Measurements from ENCODE around the gene HOXB4. TPM values are rescaled to one million over a fixed set of nuclear protein-coding genes. Genes with fewer than 3 reads are reported as not detected.

HOXB4 gene
- total and polyA plus RNA-seq, 10 of the 15 experiments (the other 5 are each of a cell fraction or from before 2014, with no cell fraction given), result 0.35 to 5.8 (median 3.0) TPM

GRCh38 chr17:48582750-48583069 lies 4.6 kb upstream of the HOXB4 start:
- ATAC-seq, result no peak
- 32% methylated on average over 7 of the region's 7 CpGs for WGBS (ENCODE audit: insufficient coverage, insufficient replicate concordance, low lambda C conversion rate, missing lambda C conversion rate)
- no peak overlapping the region for H3K27ac ChIP-seq (ENCODE audit: control insufficient read depth, insufficient read depth)

DNA sequence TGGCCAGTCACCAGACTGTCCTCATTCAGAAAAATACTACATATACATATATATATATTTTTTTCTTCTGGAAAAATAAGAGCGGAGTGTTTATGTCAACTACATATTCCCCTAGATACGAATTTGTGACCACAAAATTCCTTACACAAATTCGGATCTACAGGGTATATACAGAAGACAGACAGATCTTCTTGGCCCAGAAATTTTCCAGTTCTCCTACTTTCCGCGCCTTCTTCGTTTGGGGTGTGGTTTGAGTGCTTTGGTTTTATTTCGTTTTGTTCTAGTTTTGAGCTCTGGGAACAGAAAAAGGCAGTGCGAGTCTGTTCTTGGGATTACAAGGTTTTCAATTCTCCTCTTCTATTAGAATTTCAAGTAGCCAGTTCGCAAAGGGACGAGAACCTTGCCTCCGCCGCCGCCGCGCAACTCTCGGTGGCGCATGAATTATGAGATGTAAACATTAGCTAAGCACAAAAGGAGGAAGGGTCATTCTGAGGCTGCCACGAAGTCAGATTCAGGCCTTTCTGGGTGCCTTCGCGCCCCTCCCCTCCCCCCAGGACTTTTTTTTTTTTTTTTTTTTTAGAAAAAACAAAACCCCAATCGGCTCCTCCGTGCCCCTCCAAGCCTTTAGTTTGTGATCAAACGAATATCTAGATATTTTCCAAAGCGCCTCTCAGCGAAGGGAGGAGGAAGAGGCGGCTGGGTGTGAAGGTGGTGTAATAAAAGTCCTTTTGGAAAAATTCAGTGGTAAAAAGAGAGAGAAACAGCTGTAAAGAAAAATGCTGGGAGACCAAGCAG lies 1.8 kb upstream of the HOXB4 start:
- no peak for FAIRE-seq
- Histone ChIP-seq H3K79me2 (ENCODE audit: control insufficient read depth, insufficient read depth, low read length) (peaks cover 7% of the 10 kb centered on the region), H3K4me3 (peak overlapping the region; percentile 32; the same call in 1 of the 2 replicates), H3K9me3 (replicated peaks; ENCODE audit: control insufficient read depth, insufficient read depth, low read length) (no peaks in the 10 kb centered on the region), H3K36me3 (ENCODE audit: control insufficient read depth in 2 of 2, insufficient read depth in 2 of 2, low read length in 1 of 2) (no peaks in the 10 kb centered on the region), H2AFZ (ENCODE audit: control insufficient read depth, low read depth, low read length) (no peak overlapping the region), H3K4me2 (ENCODE audit: control insufficient read depth, insufficient read depth) (no peak overlapping the region), H3K4me1 (ENCODE audit: control insufficient read depth, insufficient read depth, low read length) (peaks cover 23% of the 10 kb centered on the region), H4K20me1 (ENCODE audit: control insufficient read depth, insufficient read depth) (no peaks in the 10 kb centered on the region), H3K27me3 (replicated peaks in 1 of 2; ENCODE audit: control insufficient read depth in 2 of 2, insufficient read depth in 2 of 2, low read length in 1 of 2) (no peaks in the 10 kb centered on the region), H3K27ac (ENCODE audit: control insufficient read depth, insufficient read depth) (no peak overlapping the region), H3K9ac (ENCODE audit: control insufficient read depth, insufficient read depth, low read length) (no peak overlapping the region)
- BruUV-seq (replicated peaks), result no TSS peak
- no peak for TF ChIP-seq MYB (IDR thresholded peaks at IDR 0.05; ENCODE audit: borderline replicate concordance, low read depth, low read length)
- no peak for TF ChIP-seq ZNF217 (IDR thresholded peaks at IDR 0.05)
- TF ChIP-seq, protein P1, sequence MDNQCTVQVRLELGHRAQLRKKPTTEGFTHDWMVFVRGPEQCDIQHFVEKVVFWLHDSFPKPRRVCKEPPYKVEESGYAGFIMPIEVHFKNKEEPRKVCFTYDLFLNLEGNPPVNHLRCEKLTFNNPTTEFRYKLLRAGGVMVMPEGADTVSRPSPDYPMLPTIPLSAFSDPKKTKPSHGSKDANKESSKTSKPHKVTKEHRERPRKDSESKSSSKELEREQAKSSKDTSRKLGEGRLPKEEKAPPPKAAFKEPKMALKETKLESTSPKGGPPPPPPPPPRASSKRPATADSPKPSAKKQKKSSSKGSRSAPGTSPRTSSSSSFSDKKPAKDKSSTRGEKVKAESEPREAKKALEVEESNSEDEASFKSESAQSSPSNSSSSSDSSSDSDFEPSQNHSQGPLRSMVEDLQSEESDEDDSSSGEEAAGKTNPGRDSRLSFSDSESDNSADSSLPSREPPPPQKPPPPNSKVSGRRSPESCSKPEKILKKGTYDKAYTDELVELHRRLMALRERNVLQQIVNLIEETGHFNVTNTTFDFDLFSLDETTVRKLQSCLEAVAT (IDR thresholded peaks at IDR 0.05), result peak; percentile 39; the same call in 1 of the 2 replicates
- peak; percentile 52; the same call in 1 of the 2 replicates for TF ChIP-seq ZNF384 (IDR thresholded peaks at IDR 0.05; ENCODE audit: borderline replicate concordance, low read depth, low read length)
- intact Hi-C loops (cut with micrococcal nuclease; ENCODE audit: unreplicated experiment) (no loop called here), in situ Hi-C loops (cut with MboI) (no loop called here)
- no peak for DNase-seq (ENCODE audit: low read depth, low spot score)
- ChIA-PET CTCF (interaction anchor here (0.8 to 1.3 kb wide), 2 partner anchors 87 to 318 kb away, joined by 3 read pairs; no protein-coding TSS in a partner anchor), SMC1A (ENCODE audit: uncharacterized antibody, unreplicated experiment) (interaction anchor here (0.6 to 1.1 kb wide), 4 partner anchors 69 to 635 kb away, joined by 3 to 8 read pairs (median 4); no protein-coding TSS in a partner anchor), POLR2A (interaction anchor here (0.6 to 0.7 kb wide), 3 partner anchors 98 to 485 kb away, joined by 3 to 5 read pairs (median 3); no protein-coding TSS in a partner anchor), RAD21 (ENCODE audit: unreplicated experiment) (interaction anchor here (0.6 to 1.2 kb wide), 2 partner anchors 83 to 243 kb away, joined by 3 read pairs; no protein-coding TSS in a partner anchor)
- no peak for ATAC-seq
- WGBS (ENCODE audit: insufficient coverage, insufficient replicate concordance, low lambda C conversion rate, missing lambda C conversion rate), result 64% methylated on average over 26 of the region's 26 CpGs

More at GRCh38 chr17:48582750-48583069, 4.6 kb upstream of the HOXB4 start:
- H3K4me1 ChIP-seq (ENCODE audit: control insufficient read depth, insufficient read depth, low read length), result peaks cover 10% of the 10 kb centered on the region
- FAIRE-seq, result no peak
- intact Hi-C loops (cut with micrococcal nuclease; ENCODE audit: unreplicated experiment), result no loop called here
- no peak for DNase-seq (ENCODE audit: low read depth, low spot score)
- ChIA-PET CTCF (interaction anchor here (0.5 to 2.4 kb wide), 11 partner anchors 36 to 564 kb away, joined by 3 to 9 read pairs (median 5); no protein-coding TSS in a partner anchor), RAD21 (ENCODE audit: unreplicated experiment) (interaction anchor here (0.6 to 2.2 kb wide), 13 partner anchors 16 to 467 kb away, joined by 3 to 7 read pairs (median 3); no protein-coding TSS in a partner anchor), POLR2A (interaction anchor here (0.6 to 1.8 kb wide), 3 partner anchors 10 to 456 kb away, joined by 3 to 6 read pairs (median 4); partner anchors contain the start of gene HOXB5), SMC1A (ENCODE audit: uncharacterized antibody, unreplicated experiment) (interaction anchor here (0.7 to 1.9 kb wide), 15 partner anchors 21 to 322 kb away, joined by 3 to 11 read pairs (median 4); no protein-coding TSS in a partner anchor)
- H2AFZ ChIP-seq (ENCODE audit: control insufficient read depth, low read depth, low read length), result no peak overlapping the region
- TF ChIP-seq PAX8 (IDR thresholded peaks at IDR 0.05), result no peak
- H4K20me1 ChIP-seq (ENCODE audit: control insufficient read depth, insufficient read depth), result no peaks in the 10 kb centered on the region
- H3K36me3 ChIP-seq (ENCODE audit: control insufficient read depth in 2 of 2, insufficient read depth in 2 of 2, low read length in 1 of 2), result no peaks in the 10 kb centered on the region
- no TSS peak for BruUV-seq (replicated peaks)
- peak overlapping the region; percentile 79; the same call in 1 of the 2 replicates for H3K4me3 ChIP-seq
- H3K79me2 ChIP-seq (ENCODE audit: control insufficient read depth, insufficient read depth, low read length), result peaks cover under 1% of the 10 kb centered on the region; the same call in 1 of the 2 replicates
- H3K9me3 ChIP-seq (replicated peaks; ENCODE audit: control insufficient read depth, insufficient read depth, low read length), result no peaks in the 10 kb centered on the region
- peaks cover 0 to 4% of the 10 kb centered on the region in 2 experiments; a peak in 1 of 4 replicates for H3K27me3 ChIP-seq (replicated peaks in 1 of 2; ENCODE audit: control insufficient read depth in 2 of 2, insufficient read depth in 2 of 2, low read length in 1 of 2)
- in situ Hi-C loops (cut with MboI), result no loop called here
- H3K9ac ChIP-seq (ENCODE audit: control insufficient read depth, insufficient read depth, low read length), result peak overlapping the region; percentile 64; the same call in 1 of the 2 replicates
- peak overlapping the region; percentile 88; the same call in 1 of the 2 replicates for H3K4me2 ChIP-seq (ENCODE audit: control insufficient read depth, insufficient read depth)

Data from GM12878 (cell line).